GM19397 (cell line): ENCODE measurements around the gene ULK3.
A peak's percentile ranks its signal among the peaks of the same experiment; 100 is the strongest.
"Not testable (repeated sequence)": the region's sequence is repeated elsewhere in the genome, so short reads cannot be mapped to it uniquely, and the experiment has no call there.

ENCODE experiments used
- ATAC-seq: cut with Tn5 transposase; IDR thresholded peaks from one replicate; pipeline ENCODE4 v1.9.1; 2021; ENCODE audit warnings: mild to moderate bottlenecking, moderate library complexity; ENCODE audit not compliant: unreplicated experiment

The ULK3 gene, protein sequence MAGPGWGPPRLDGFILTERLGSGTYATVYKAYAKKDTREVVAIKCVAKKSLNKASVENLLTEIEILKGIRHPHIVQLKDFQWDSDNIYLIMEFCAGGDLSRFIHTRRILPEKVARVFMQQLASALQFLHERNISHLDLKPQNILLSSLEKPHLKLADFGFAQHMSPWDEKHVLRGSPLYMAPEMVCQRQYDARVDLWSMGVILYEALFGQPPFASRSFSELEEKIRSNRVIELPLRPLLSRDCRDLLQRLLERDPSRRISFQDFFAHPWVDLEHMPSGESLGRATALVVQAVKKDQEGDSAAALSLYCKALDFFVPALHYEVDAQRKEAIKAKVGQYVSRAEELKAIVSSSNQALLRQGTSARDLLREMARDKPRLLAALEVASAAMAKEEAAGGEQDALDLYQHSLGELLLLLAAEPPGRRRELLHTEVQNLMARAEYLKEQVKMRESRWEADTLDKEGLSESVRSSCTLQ

DNA sequence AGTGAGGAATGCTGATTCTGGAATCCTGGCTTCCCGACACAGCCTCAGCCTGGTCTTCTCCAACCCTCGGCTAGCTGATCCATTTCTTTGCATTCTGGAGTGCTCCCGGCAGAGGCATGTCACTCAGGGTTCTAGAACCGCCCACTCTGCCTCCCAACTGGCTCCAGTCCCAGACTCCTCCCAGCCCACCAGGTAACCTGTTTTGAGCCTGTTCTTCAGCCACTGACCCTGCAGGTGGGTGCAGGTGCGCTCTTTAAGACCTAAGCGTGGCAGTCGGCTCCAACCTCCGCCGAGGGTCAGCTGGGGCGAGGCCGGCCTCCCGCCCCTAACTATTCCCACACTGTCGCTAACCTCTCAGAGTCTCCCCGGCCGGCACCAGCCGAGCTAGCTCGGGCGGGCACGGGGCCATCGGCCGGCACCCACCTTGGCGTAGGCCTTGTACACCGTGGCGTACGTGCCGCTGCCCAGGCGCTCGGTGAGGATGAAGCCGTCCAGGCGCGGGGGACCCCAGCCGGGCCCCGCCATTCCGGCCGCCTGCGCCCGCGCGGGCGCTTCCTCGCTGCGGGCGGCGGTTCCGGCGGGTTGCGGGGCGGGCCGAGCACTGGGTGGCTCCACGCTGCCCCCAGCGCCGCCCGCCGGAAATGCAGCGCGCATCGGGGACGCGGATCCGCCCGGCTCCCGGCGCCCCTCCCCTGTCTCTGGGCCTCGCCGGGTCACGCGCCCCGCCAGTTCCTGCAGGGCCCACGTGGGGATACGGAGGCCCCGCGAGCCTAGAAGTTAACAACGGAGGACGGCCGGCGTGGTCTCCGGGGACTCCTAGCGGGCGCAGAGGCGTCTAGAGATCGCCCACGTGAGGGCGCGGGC lies at the start of gene ULK3:
ULK3 (minus strand) TSS at position 576 of the 864 bp plus-strand sequence; CDS start at position 525, 51 bp downstream.
- ATAC-seq, result peak; percentile 90

DNA sequence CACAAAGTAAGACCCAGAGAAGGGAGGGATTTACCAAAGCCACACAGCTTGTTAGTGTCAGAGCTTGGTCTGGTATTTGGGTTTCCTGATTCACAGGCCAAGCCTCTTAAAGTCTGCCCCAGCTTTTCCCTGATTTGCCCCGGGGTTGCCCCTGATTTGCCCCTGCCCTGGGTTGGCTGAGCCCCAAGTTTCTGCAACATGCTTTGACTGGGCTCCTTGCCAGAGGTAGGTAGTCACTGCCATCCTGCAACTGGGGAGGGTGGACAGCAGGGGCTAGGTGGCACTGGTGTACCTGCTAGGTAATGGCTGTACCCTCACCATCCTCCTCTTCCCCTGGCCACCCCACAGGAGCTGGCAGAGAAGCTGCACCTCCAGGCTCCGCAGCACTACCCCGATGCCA lies 49.4 kb upstream of the ULK3 start:
- no peak for ATAC-seq

DNA sequence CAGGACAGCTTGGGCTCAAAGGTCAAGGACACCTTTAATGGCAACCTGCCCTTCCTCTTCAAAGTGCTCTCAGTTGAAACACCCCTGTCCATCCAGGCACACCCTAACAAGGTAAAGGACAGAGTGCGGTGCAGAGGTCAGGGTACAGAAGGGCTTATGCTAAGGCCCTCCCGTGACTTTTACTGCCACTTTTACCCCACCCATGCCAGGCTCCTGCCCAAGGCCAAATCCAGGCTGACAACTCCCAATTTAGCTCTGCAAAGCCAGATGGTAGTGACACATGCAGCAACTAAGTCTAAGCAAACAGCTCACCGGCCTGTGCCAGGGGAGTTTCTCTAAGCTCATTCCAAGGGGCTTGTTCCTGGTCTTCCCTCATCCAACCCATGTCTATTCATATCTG lies 48.5 kb upstream of the ULK3 start:
- ATAC-seq, result no peak

DNA sequence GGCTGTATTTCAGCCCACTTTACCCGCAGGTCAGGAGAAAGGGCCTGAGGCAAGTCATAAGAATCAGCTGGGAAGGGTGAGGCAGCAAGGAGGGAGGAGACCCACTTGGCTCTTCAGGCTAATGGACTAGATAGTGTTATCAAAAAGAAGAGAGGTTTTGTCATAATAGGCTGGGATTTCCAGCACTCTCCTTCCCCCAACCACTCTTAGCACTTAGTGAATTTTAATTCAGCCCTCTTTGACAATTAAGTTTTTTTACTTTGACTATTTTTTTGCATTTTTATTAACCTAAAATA lies 47.7 kb upstream of the ULK3 start:
- ATAC-seq, result no peak

DNA sequence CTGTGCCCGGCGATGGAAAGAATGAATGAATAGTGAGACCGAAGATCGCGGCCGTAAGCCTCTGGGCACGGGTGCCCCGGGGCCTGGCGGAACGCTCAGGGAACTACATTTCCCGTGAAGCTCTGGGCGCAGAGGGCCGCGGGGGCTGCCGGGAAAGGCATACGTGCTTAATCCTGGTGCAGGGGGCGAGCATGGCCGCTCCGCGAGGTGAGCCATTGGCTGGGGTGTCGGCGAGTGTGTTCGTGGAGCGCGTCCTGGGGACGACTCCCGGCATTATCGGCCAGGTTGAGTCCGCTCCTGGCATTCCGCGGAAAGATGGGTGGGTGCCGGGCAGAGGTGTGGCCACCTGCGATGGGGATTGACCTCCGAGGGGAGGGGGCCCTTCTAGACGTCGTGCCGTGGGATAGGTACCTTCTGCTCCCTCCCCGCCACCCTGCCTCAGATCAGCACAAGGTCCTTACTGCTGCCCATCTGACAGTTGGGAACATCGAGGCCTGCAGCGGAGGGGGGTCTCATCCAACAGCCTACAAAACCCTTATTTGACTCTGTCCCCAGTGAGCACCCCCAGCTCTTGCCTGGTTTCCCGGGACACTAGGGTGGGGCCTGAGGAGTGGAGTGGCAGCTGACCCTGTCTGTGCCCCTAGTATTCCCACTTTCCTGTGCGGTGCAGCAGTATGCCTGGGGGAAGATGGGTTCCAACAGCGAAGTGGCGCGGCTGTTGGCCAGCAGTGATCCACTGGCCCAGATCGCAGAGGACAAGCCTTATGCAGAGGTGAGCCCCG lies 47.1 kb upstream of the ULK3 start, which contains the start of gene MPI:
MPI (plus strand) TSS at position 160 of the 782 bp plus-strand sequence; CDS start at position 192, 32 bp downstream.
- ATAC-seq, result peak; percentile 86

GRCh38 chr15:74889390-74889882 lies 46.5 kb upstream of the ULK3 start:
- ATAC-seq, result peak; percentile 28

DNA sequence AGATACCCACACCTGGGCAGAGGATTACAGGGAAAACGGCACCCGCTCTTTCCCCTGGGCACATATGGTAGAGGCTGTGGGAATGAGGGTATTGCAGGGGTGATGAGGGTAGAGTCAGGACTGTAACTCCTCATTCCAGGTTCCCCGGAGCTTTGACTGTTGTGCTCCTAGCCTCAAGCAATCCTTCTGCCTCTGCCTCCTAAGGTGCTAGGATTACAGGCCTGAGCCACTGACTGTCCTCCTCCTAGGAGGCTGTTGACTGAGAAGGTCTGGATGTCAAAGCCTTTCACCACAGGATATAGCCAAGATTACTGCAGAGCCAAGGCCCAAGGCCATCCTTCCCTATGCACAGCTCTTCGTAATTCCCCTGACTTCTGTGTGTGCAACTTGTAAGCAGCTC lies 45.8 kb upstream of the ULK3 start:
- ATAC-seq, result no peak

DNA sequence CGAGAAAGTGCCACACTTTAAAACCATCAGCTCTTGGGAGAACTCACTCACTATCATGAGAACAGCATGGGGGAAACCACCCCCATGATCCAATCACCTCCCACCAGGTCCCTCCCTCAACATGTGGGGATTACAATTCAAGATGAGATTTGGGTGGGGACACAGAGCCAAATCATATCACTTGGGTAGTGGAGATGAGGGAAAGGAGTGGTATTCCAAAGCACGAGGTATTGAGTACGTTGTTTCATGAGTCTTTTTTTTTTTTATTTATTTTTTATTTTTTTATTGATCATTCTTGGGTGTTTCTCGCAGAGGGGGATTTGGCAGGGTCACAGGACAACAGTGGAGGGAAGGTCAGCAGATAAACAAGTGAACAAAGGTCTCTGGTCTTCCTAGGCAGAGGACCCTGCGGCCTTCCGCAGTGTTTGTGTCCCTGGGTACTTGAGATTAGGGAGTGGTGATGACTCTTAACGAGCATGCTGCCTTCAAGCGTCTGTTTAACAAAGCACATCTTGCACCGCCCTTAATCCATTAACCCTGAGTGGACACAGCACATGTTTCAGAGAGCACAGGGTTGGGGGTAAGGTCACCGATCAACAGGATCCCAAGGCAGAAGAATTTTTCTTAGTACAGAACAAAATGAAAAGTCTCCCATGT lies 44.7 kb upstream of the ULK3 start:
- ATAC-seq, result not testable (repeated sequence)

- ATAC-seq, result no peak
Observed at GRCh38 chr15:74885461-74885860, 42.5 kb upstream of the ULK3 start.

DNA sequence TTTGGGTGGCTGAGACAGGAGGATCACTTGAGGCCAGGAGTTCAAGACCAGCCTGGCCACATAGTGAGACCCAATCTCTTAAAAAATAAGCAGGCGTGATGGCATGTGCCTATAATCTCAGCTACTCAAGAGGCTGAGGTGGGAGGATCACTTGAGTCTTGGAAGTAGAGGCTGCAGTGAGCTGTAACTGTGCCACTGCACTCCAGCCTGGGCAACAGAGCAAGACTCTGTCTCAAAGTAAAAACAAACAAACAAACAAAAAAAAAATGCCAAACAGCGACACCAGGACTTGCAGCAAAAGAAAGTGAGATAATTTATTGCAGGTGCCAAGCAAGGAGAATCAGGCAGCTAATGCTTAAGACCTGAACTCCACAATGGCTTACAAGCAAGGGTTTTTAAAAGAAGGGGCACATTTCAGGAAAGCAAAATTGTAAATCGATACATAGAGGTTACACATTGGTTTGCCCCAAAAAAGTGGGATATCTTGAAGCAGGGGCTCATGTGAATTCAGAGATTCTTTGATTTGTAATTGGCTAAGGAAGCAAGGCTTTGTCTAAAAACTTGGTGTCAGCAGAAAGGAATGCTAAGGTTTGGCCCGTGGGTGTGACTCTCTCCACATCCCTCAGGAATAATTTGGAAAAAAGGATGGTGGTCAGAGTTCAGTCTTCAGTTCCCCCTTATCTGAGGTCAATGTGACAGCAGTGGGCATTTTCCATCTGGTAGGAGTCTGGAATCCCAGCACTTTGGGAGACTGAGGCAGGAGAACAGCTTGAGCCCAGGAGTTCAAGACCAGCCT lies 41.7 kb upstream of the ULK3 start:
- ATAC-seq, result no peak

DNA sequence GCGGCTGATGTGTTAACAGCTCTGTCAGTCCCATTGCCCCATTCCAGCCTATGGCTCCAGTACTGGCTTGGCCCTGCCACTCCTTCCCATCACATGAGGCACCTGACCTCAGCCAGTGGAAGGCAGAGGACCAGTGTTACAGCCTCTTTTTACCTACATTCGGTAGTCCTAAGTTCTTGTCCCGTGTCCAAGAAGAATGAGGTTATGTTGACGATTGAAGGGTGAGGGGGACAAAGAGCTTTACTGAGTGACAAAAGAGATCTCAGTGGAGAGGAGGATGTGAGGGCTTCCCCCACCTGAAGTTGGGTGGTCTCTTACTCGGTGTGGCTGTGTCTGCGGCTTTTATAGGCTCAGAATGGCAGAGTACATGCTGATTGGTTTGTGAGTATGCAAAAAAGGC lies 39.6 kb upstream of the ULK3 start:
- no peak for ATAC-seq

DNA sequence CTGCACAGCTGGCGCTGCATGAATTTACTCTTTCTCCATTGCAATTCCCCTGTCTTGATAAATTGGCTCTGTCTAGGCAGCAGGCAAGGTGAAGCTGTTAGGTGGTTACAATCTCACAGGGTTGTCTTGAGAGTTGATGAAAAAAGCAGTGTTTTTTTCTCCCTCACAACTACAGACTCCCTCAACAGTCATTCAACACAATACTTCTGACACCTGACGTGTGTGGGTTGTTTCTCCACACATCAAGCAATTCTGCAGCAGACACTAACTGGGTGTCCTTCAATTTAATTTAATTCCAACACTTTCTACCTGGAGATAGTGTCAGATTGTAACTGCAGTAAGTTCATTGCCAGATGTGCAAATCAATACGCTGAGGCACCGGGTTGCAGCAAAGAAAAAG lies 35.3 kb upstream of the ULK3 start:
- no peak for ATAC-seq

GRCh38 chr15:74873756-74874424 lies 30.9 kb upstream of the ULK3 start:
- no peak for ATAC-seq

GRCh38 chr15:74873036-74873755 lies 30.2 kb upstream of the ULK3 start, which contains the start of gene SCAMP2:
SCAMP2 (minus strand) TSS chr15:74873365; CDS start chr15:74873255, 110 bp downstream.
- ATAC-seq, result peak; percentile 82

- no peak for ATAC-seq
Observed at GRCh38 chr15:74872702-74873035, 29.7 kb upstream of the ULK3 start.

DNA sequence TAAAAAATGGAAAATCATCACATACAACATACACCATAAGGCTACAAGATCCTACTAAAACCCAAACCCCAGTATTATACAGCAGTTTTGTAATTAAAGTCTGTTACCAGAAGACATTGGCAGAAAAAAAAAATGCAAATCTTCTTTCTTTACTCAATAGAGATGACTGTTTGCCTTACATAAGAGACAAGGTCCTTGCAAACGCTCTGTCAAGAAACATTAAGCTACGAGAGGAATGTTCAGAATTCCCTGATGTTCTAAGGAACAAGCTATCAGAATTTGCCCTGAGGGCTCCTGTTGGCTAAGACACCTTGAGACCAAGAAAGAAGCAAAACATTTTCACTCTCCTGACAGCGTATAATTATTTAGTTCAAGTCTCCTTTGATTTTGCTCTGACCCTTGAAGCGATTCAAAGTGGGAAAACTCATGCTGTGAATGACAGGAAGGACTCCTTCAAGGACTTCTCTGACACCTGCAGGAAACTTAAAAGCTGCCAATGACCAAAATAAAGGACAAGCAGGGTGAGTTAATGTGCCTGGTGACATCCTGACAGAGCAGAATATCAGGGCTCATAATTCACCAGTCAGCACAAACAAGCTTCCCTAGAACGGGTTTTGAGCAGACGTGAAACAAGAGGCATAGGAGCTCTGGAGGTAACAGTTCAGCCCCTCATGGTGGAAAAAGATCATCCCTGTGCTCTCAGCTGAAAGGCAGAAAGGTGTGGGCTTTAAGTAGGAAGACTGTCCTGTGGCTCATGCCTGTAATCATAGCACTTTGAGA lies 27.7 kb upstream of the ULK3 start:
- no peak for ATAC-seq

- peak; percentile 46 for ATAC-seq
Observed at GRCh38 chr15:74869726-74870407, 26.9 kb upstream of the ULK3 start.
